Esophagus squamous epithelium (tissue), 4 donors: ENCODE data around the gene FZR1.

Experiments used
- POLR2A ChIP-seq, 4 donors: fragments of 450-650 bp; IDR thresholded peaks; one replicate each; pipeline ENCODE4 v1.6.1; 2017; ENCODE audit warnings: antibody characterized with exemption in 4 of 4, mild to moderate bottlenecking in 4 of 4, moderate library complexity in 3 of 4
- TF ChIP-seq, protein P1 (sequence below), 6 experiments: fragments of 450-650 bp in 4 of 6; fragments of 200-600 bp in 2 of 6; sonication (generic) in 2 of 6; IDR thresholded peaks; one replicate each; pipeline ENCODE4 v1.5.1; 2016 to 2019; ENCODE audit warnings: antibody characterized with exemption in 6 of 6, mild to moderate bottlenecking in 4 of 6, moderate library complexity in 4 of 6

DNA sequence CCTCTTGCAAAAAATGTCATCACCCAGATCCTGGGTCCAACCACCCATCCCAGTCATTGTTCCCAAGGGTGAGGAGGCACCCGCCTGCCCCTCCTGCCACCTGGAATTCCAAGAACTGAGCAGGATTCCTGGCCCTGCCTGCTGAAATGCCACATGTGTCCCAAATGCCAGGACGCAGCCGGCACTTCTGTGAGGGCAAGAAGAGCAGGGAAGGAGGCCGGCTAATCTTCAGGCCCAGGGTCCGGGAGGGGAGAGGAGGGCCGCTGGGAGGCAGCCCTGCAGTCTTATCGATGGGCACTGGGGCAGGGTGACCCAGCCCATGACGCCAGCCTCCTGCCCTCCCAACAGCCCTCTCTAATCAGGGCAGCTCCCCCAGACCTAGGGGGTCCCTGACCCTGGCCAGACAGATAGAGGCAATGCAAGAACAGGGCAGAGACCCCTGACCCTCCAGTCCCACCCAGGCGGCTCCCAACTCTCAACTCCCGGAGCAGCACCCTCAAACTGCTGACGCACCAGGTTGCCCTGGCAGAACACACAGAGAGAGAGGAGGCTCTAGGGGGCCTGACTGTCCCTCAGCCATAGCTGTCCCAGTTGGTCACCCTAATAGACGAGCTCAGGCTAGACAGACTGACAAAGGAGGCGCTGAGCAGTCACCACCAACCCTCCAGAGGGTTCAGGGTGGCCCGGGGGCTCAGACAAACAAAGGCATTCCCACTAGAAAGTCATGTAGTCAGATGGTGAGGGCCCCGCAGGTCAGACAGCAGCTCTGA lies 49.7 kb downstream of the FZR1 start:
- TF ChIP-seq, protein P1, sequence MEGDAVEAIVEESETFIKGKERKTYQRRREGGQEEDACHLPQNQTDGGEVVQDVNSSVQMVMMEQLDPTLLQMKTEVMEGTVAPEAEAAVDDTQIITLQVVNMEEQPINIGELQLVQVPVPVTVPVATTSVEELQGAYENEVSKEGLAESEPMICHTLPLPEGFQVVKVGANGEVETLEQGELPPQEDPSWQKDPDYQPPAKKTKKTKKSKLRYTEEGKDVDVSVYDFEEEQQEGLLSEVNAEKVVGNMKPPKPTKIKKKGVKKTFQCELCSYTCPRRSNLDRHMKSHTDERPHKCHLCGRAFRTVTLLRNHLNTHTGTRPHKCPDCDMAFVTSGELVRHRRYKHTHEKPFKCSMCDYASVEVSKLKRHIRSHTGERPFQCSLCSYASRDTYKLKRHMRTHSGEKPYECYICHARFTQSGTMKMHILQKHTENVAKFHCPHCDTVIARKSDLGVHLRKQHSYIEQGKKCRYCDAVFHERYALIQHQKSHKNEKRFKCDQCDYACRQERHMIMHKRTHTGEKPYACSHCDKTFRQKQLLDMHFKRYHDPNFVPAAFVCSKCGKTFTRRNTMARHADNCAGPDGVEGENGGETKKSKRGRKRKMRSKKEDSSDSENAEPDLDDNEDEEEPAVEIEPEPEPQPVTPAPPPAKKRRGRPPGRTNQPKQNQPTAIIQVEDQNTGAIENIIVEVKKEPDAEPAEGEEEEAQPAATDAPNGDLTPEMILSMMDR (IDR thresholded peaks at IDR 0.05), result no peak
- no peak for TF ChIP-seq POLR2A (IDR thresholded peaks at IDR 0.05)
